Upper lobe of left lung (tissue), 6 donors: ENCODE data around the gene PAPOLA. TPM values are rescaled to one million over a fixed set of nuclear protein-coding genes. Genes with fewer than 3 reads are reported as not detected.

Source experiments
- ATAC-seq, 2 donors: fragments of 200-7000 bp; cut with Tn5 transposase; one replicate each; pipeline ENCODE4 v1.9.1; 2022; ENCODE audit warnings: mild to moderate bottlenecking in 2 of 2, moderate library complexity in 2 of 2; ENCODE audit not compliant: low FRiP score in 2 of 2
- DNase-seq, 2 donors: peaks; one replicate each; pipeline ENCODE4 v3.0.0-alpha.2; 2019 to 2020
- H3K27ac ChIP-seq, 4 donors: fragments of 200-600 bp; sonication (generic); one replicate each; pipeline ENCODE4 v1.5.1; 2016 to 2019
- H3K27me3 ChIP-seq, 4 donors: fragments of 200-600 bp; sonication (generic); one replicate each; pipeline ENCODE4 v1.5.1; 2017 to 2019
- H3K36me3 ChIP-seq, 4 donors: fragments of 200-600 bp; sonication (generic); one replicate each; pipeline ENCODE4 v1.5.1; 2016 to 2019
- H3K4me1 ChIP-seq, 4 donors: fragments of 200-600 bp; sonication (generic); one replicate each; pipeline ENCODE4 v1.5.1; 2018 to 2019
- H3K4me3 ChIP-seq, 4 donors: fragments of 200-600 bp; sonication (generic); one replicate each; pipeline ENCODE4 v1.5.1; 2017 to 2019; ENCODE audit warnings: mild to moderate bottlenecking in 2 of 4, moderate library complexity in 1 of 4
- H3K9me3 ChIP-seq, 4 donors: fragments of 200-600 bp; sonication (generic); one replicate each; pipeline ENCODE4 v1.5.1; 2018 to 2019
- CTCF ChIP-seq, 6 experiments: fragments of 450-650 bp in 4 of 6; fragments of 200-600 bp in 2 of 6; sonication (generic) in 2 of 6; IDR thresholded peaks; one replicate each; pipeline ENCODE4 v1.5.1; 2016 to 2019; ENCODE audit warnings: antibody characterized with exemption in 6 of 6
- EP300 ChIP-seq, 4 donors: sonication (generic); formaldehyde crosslinking; IDR thresholded peaks; one replicate each; pipeline ENCODE4 v1.5.1; 2017; ENCODE audit warnings: antibody characterized with exemption in 4 of 4, control low read depth in 2 of 4
- POLR2A ChIP-seq, 4 donors: fragments of 450-650 bp; IDR thresholded peaks; one replicate each; pipeline ENCODE4 v1.5.1; 2016 to 2017; ENCODE audit warnings: antibody characterized with exemption in 4 of 4, mild to moderate bottlenecking in 2 of 4
- POLR2AphosphoS5 ChIP-seq, 2 donors: sonication (generic); formaldehyde crosslinking; IDR thresholded peaks; one replicate each; pipeline ENCODE4 v1.5.1; 2017; ENCODE audit warnings: antibody characterized with exemption in 2 of 2
- WGBS, 2 donors: methylation state at CpG; one replicate each; pipeline ENCODE4 v1.1.5; 2017 to 2018; 5-methylcytosine and 5-hydroxymethylcytosine counted together
- total RNA-seq, 6 donors: library from RNA; depleted of rRNA in 4 of 6; stranded (reverse); fragments of >200 nt in 4 of 6; gene quantifications; one replicate each; pipeline versions ENCODE4 v1.1.0 to v1.2.1, GENCODE V29; 2016 to 2021
- donor health status: DM: no; HTN: no; CAD: no; lungs with moderate emphysema.
- donor health status: DM: no; HTN: yes; CAD: no; lungs with severe emphysema.

PAPOLA gene
- 100 to 1,000 TPM; 109 to 210 (median 137) TPM for total RNA-seq

- H3K4me1 ChIP-seq, result peaks cover 31 to 39% (median 37%) of the 10 kb centered on the region in 4 donors
- no peaks in the 10 kb centered on the region for H3K27me3 ChIP-seq
- TF ChIP-seq POLR2AphosphoS5 (IDR thresholded peaks at IDR 0.05) (peak; percentile 90 to 93), CTCF (IDR thresholded peaks at IDR 0.05) (peak in 5 of 6 experiments; percentile 6 to 51 (median 23)), POLR2A (IDR thresholded peaks at IDR 0.05) (peak in 2 of 4 donors; percentile 69 to 84), EP300 (IDR thresholded peaks at IDR 0.05) (peak in 1 of 4 donors; percentile 3)
- 0% methylated on average over 29 to 74 of the region's 87 CpGs for WGBS, 2 donors
- peak within 1 kb of the TSS; percentile 74 to 95 (median 83) for H3K4me3 ChIP-seq
- H3K27ac ChIP-seq, result peak within 1 kb of the TSS; percentile 97 to 100 (median 100)
- DNase-seq (peak; percentile 95 to 100), ATAC-seq (peak; percentile 98 to 99)
- H3K9me3 ChIP-seq, result no peaks in the 10 kb centered on the region
- no peaks in the 10 kb centered on the region for H3K36me3 ChIP-seq
Observed at GRCh38 chr14:96501740-96502620, at the start of gene PAPOLA. TSS of gene PAPOLA (plus strand) at chr14:96502382. CDS start at chr14:96502593, 211 bp downstream.

GRCh38 chr14:96452684-96453083 lies 49.5 kb upstream of the PAPOLA start:
- TF ChIP-seq EP300 (IDR thresholded peaks at IDR 0.05) (no peak), POLR2A (IDR thresholded peaks at IDR 0.05) (no peak), CTCF (IDR thresholded peaks at IDR 0.05) (no peak)
- no peaks in the 10 kb centered on the region for H3K4me1 ChIP-seq
- DNase-seq (no peak), ATAC-seq (no peak)
- no peak overlapping the region for H3K4me3 ChIP-seq
- no peak overlapping the region for H3K27ac ChIP-seq
- 94 to 96% methylated on average over 6 of the region's 6 CpGs for WGBS, 2 donors
- no peaks in the 10 kb centered on the region for H3K27me3 ChIP-seq
- H3K36me3 ChIP-seq, result no peaks in the 10 kb centered on the region
- no peaks in the 10 kb centered on the region for H3K9me3 ChIP-seq

- no peaks in the 10 kb centered on the region for H3K9me3 ChIP-seq
- H3K36me3 ChIP-seq, result no peaks in the 10 kb centered on the region
- DNase-seq (no peak), ATAC-seq (no peak)
- no peaks in the 10 kb centered on the region for H3K27me3 ChIP-seq
- WGBS, 2 donors, result 87 to 90% methylated on average over 5 of the region's 5 CpGs
- TF ChIP-seq POLR2A (IDR thresholded peaks at IDR 0.05) (no peak), POLR2AphosphoS5 (IDR thresholded peaks at IDR 0.05) (no peak), CTCF (IDR thresholded peaks at IDR 0.05) (no peak)
- H3K27ac ChIP-seq, result no peak overlapping the region
- H3K4me3 ChIP-seq, result no peak overlapping the region
- H3K4me1 ChIP-seq, result no peaks in the 10 kb centered on the region
Observed at GRCh38 chr14:96455588-96455987, 46.6 kb upstream of the PAPOLA start.

GRCh38 chr14:96459851-96460250 lies 42.3 kb upstream of the PAPOLA start:
- no peaks in the 10 kb centered on the region for H3K4me1 ChIP-seq
- no peak overlapping the region for H3K4me3 ChIP-seq
- no peak overlapping the region for H3K27ac ChIP-seq
- no peak for ATAC-seq
- TF ChIP-seq POLR2A (IDR thresholded peaks at IDR 0.05) (no peak), CTCF (IDR thresholded peaks at IDR 0.05) (no peak), POLR2AphosphoS5 (IDR thresholded peaks at IDR 0.05) (no peak), EP300 (IDR thresholded peaks at IDR 0.05) (no peak)
- WGBS, 2 donors, result 91 to 92% methylated on average over 3 of the region's 3 CpGs
- no peak for DNase-seq
- no peaks in the 10 kb centered on the region for H3K9me3 ChIP-seq
- H3K36me3 ChIP-seq, result no peaks in the 10 kb centered on the region
- no peaks in the 10 kb centered on the region for H3K27me3 ChIP-seq
